ENCODE results near the gene ZNF581.
A peak's percentile ranks its signal among the peaks of the same experiment; 100 is the strongest.

Gene ZNF581

GRCh38 chr19:55658846-55659459 lies 15.5 kb downstream of the ZNF581 start:
- H3K79me2 ChIP-seq (ENCODE audit: insufficient read depth, low read length): peaks cover 52% of the 10 kb centered on the region
- H3K27ac ChIP-seq (ENCODE audit: low read depth, low read length, poor library complexity, severe bottlenecking): peak overlapping the region; percentile 1
- no peak for TF ChIP-seq EZH2 (IDR thresholded peaks at IDR 0.05; ENCODE audit: borderline replicate concordance, low read length)
- TF ChIP-seq, protein P1, sequence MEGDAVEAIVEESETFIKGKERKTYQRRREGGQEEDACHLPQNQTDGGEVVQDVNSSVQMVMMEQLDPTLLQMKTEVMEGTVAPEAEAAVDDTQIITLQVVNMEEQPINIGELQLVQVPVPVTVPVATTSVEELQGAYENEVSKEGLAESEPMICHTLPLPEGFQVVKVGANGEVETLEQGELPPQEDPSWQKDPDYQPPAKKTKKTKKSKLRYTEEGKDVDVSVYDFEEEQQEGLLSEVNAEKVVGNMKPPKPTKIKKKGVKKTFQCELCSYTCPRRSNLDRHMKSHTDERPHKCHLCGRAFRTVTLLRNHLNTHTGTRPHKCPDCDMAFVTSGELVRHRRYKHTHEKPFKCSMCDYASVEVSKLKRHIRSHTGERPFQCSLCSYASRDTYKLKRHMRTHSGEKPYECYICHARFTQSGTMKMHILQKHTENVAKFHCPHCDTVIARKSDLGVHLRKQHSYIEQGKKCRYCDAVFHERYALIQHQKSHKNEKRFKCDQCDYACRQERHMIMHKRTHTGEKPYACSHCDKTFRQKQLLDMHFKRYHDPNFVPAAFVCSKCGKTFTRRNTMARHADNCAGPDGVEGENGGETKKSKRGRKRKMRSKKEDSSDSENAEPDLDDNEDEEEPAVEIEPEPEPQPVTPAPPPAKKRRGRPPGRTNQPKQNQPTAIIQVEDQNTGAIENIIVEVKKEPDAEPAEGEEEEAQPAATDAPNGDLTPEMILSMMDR (IDR thresholded peaks at IDR 0.05; ENCODE audit: low read length): no peak
- peaks cover 79% of the 10 kb centered on the region for H3K36me3 ChIP-seq (ENCODE audit: insufficient read depth, low read length)
- H2AFZ ChIP-seq (ENCODE audit: low read length): no peak overlapping the region
- H3K4me1 ChIP-seq (ENCODE audit: insufficient read depth, low read length, severe bottlenecking): peaks cover 31% of the 10 kb centered on the region
- peak overlapping the region; percentile 97; the same call in 1 of the 2 replicates for H3K4me2 ChIP-seq (ENCODE audit: low read length)
- no peaks in the 10 kb centered on the region for H3K9me3 ChIP-seq (ENCODE audit: low read length)
- H3K9ac ChIP-seq (ENCODE audit: low read length): peak overlapping the region; percentile 98; the same call in 1 of the 2 replicates
- H3K9me2 ChIP-seq (ENCODE audit: low read depth, low read length): no peaks in the 10 kb centered on the region
- no peaks in the 10 kb centered on the region; the same call in 1 of the 2 replicates for H4K20me1 ChIP-seq (ENCODE audit: insufficient read depth, low read length)
- no peaks in the 10 kb centered on the region for H3F3A ChIP-seq (ENCODE audit: insufficient read depth, low read length)
- H3K27me3 ChIP-seq (ENCODE audit: insufficient read depth, low read length): no peaks in the 10 kb centered on the region
- H3K4me3 ChIP-seq (ENCODE audit: low read depth, low read length, poor library complexity, severe bottlenecking): peak overlapping the region; percentile 94

GRCh38 chr19:55659822-55660221 lies 16.4 kb downstream of the ZNF581 start:
- Histone ChIP-seq H2AFZ (ENCODE audit: low read length) (no peak overlapping the region), H3K4me2 (ENCODE audit: low read length) (no peak overlapping the region), H3K9me2 (ENCODE audit: low read depth, low read length) (no peaks in the 10 kb centered on the region), H4K20me1 (ENCODE audit: insufficient read depth, low read length) (no peaks in the 10 kb centered on the region; the same call in 1 of the 2 replicates), H3K27ac (ENCODE audit: low read depth, low read length, poor library complexity, severe bottlenecking) (no peak overlapping the region), H3K36me3 (ENCODE audit: insufficient read depth, low read length) (peaks cover 87% of the 10 kb centered on the region), H3K27me3 (ENCODE audit: insufficient read depth, low read length) (no peaks in the 10 kb centered on the region), H3K4me1 (ENCODE audit: insufficient read depth, low read length, severe bottlenecking) (peaks cover 31% of the 10 kb centered on the region), H3F3A (ENCODE audit: insufficient read depth, low read length) (no peaks in the 10 kb centered on the region), H3K9ac (ENCODE audit: low read length) (no peak overlapping the region; the same call in 1 of the 2 replicates), H3K79me2 (ENCODE audit: insufficient read depth, low read length) (peaks cover 52% of the 10 kb centered on the region), H3K9me3 (ENCODE audit: low read length) (no peaks in the 10 kb centered on the region), H3K4me3 (ENCODE audit: low read depth, low read length, poor library complexity, severe bottlenecking) (no peak overlapping the region)
- TF ChIP-seq, protein P1 (IDR thresholded peaks at IDR 0.05; ENCODE audit: low read length): no peak
- TF ChIP-seq EZH2 (IDR thresholded peaks at IDR 0.05; ENCODE audit: borderline replicate concordance, low read length): no peak

DNA sequence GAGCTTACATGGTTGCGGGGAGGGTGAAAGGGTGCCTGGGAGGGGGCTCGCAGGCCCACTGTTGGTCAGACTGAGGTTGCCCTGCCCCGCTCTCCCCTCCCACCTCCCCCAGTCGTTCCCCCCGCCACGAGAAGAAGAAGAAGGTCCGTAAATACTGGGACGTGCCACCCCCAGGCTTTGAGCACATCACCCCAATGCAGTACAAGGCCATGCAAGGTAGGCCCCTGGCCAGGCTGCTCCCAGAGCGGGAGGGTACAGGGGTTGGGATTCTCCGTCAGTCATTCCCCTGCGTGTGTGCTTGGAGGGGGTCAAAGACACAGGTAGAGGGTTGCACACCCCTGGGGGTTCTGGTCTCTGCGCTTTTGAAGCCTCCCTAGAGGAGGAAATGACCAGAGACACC lies 17.0 kb downstream of the ZNF581 start:
- Histone ChIP-seq H3K4me1 (ENCODE audit: insufficient read depth, low read length, severe bottlenecking) (peaks cover 31% of the 10 kb centered on the region), H3K27ac (ENCODE audit: low read depth, low read length, poor library complexity, severe bottlenecking) (no peak overlapping the region), H3K9ac (ENCODE audit: low read length) (no peak overlapping the region), H3F3A (ENCODE audit: insufficient read depth, low read length) (no peaks in the 10 kb centered on the region), H3K4me2 (ENCODE audit: low read length) (no peak overlapping the region), H3K9me3 (ENCODE audit: low read length) (no peaks in the 10 kb centered on the region), H3K27me3 (ENCODE audit: insufficient read depth, low read length) (no peaks in the 10 kb centered on the region), H4K20me1 (ENCODE audit: insufficient read depth, low read length) (no peaks in the 10 kb centered on the region; the same call in 1 of the 2 replicates), H3K36me3 (ENCODE audit: insufficient read depth, low read length) (peaks cover 91% of the 10 kb centered on the region), H3K79me2 (ENCODE audit: insufficient read depth, low read length) (peaks cover 52% of the 10 kb centered on the region), H3K9me2 (ENCODE audit: low read depth, low read length) (no peaks in the 10 kb centered on the region), H3K4me3 (ENCODE audit: low read depth, low read length, poor library complexity, severe bottlenecking) (no peak overlapping the region), H2AFZ (ENCODE audit: low read length) (no peak overlapping the region)
- TF ChIP-seq, protein P1 (IDR thresholded peaks at IDR 0.05; ENCODE audit: low read length): no peak
- no peak for TF ChIP-seq EZH2 (IDR thresholded peaks at IDR 0.05; ENCODE audit: borderline replicate concordance, low read length)
